DLD1 (cell line): ENCODE results near the gene BSG.
"Not testable (repeated sequence)": the region's sequence is repeated elsewhere in the genome, so short reads cannot be mapped to it uniquely, and the experiment has no call there.

ENCODE experiments used
- in situ Hi-C: cut with HindIII; loops from 2 replicates; pipeline ENCODE4 v1.10.0; 2017; ENCODE audit warnings: low sequenced_read_pairs

Gene BSG

GRCh38 chr19:602391-603301 lies 30.2 kb downstream of the BSG start:
- in situ Hi-C loops = no loop called here

GRCh38 chr19:603302-603639 lies 30.9 kb downstream of the BSG start:
- in situ Hi-C loops = not testable (repeated sequence)

GRCh38 chr19:603779-604178 lies 31.4 kb downstream of the BSG start:
- in situ Hi-C loops = not testable (repeated sequence)

- in situ Hi-C loops = no loop called here
Observed at GRCh38 chr19:604355-604754, 32.0 kb downstream of the BSG start.

- in situ Hi-C loops = not testable (repeated sequence)
Observed at GRCh38 chr19:605061-605971, 32.9 kb downstream of the BSG start.

GRCh38 chr19:607301-608154 lies 35.1 kb downstream of the BSG start:
- in situ Hi-C loops = no loop called here

GRCh38 chr19:608155-609003 lies 36.0 kb downstream of the BSG start:
- in situ Hi-C loops = no loop called here

GRCh38 chr19:609004-609346 lies 36.6 kb downstream of the BSG start:
- in situ Hi-C loops = no loop called here

GRCh38 chr19:610071-610800 lies 37.8 kb downstream of the BSG start:
- in situ Hi-C loops = no loop called here

- in situ Hi-C loops = no loop called here
Observed at GRCh38 chr19:610801-611480, 38.5 kb downstream of the BSG start.

GRCh38 chr19:611481-611868 lies 39.1 kb downstream of the BSG start:
- in situ Hi-C loops = no loop called here

GRCh38 chr19:612941-613340 lies 40.5 kb downstream of the BSG start:
- in situ Hi-C loops = no loop called here

GRCh38 chr19:613732-614567 lies 41.6 kb downstream of the BSG start:
- in situ Hi-C loops = no loop called here

GRCh38 chr19:615619-616018 lies 43.2 kb downstream of the BSG start:
- in situ Hi-C loops = no loop called here

GRCh38 chr19:616062-616700 lies 43.8 kb downstream of the BSG start:
- in situ Hi-C loops = no loop called here

GRCh38 chr19:616747-617526 lies 44.5 kb downstream of the BSG start:
- in situ Hi-C loops = no loop called here
